HG03378 (cell line): ENCODE data around the gene IRF1.

Experiments
- ATAC-seq: cut with Tn5 transposase; IDR thresholded peaks from one replicate; pipeline ENCODE4 v1.9.1; 2021; ENCODE audit warnings: mild to moderate bottlenecking, moderate library complexity; ENCODE audit not compliant: unreplicated experiment

IRF1 gene

DNA sequence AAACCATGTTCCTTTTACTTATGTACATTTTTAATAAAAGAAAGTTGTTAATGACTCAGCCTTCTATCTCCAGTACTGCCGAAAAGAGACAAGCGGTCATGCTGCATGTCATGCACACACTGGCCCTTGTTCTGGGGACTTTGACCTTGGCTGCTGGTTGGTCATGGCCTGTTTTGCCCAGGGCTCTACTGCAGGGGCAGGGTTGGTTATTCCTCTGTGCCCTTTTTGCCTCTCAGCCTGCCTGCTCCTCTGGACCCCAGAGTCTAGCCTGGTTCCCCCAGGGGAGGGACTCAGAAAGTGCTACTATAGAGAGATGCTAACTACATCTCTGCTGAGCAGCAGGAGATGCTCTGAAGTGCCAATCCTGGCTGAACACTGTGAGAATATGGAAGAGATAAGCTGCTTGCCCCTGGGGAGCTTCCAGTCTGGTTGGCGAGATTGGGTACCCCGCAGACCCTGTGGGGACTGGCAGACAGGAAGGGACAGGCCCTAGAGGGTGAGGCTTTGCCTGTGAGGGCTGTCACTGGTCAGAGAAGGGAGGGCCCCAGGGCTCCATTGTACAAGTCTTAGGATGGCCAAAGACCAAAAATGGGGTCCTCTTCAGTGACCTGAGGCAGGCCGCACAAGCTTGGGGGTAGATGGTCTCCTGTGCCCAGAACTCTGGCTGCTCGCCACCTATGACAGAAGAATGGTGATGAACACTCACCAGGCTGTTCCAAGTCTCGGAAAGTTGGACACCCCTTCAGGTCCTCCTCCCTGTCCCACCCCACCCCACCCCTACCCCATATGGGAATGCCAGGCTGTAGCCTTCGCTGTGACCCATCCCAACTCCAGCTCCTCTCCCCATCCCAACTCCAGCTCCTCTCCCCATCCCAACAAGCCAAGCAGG, 14.3 kb downstream of the IRF1 start:
- ATAC-seq: no peak

GRCh38 chr5:132475497-132475882, 15.1 kb downstream of the IRF1 start:
- ATAC-seq: no peak

GRCh38 chr5:132474881-132475496, 15.6 kb downstream of the IRF1 start:
- ATAC-seq: no peak

- ATAC-seq: no peak
Observed at GRCh38 chr5:132474131-132474723, 16.3 kb downstream of the IRF1 start.

DNA sequence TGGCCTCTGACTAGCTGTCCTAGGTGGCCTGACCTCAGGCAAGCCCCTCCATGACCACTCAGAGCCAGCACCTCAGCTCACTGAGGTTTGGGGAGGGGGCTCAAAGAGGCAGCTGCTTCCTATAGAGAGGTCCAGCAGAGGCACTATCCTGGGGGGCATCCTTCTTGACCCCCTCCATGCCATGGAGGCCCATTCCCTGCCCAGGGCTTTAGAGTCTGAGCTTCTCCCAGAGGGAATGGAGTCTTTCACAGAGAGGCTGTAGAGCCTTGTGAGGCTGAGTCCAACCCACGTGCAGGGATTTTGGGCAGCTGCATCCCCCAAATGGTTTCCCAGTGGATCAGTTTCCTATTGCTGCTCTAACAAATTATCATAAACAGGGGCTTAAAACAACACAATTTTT, 16.9 kb downstream of the IRF1 start:
- no peak for ATAC-seq

- peak; percentile 60 for ATAC-seq
Observed at GRCh38 chr5:132473019-132473531, 17.5 kb downstream of the IRF1 start.

DNA sequence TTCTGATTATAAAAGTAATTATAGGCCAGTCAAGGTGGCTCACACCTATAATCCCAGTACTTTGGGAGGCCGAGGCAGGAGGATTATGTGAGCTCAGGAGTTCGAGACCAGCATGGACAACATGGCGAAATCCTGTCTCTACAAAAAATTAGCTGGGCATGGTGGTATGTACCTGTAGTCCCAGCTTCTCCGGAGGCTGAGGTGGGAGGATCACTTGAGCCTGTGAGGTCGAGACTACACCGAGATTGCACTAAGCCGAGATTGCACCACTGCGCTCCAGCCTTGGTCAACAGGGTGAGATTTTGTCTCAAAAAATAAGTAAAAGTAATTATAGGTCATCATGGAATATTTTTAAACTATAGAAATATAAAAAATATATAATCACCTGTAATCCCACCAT, 18.1 kb downstream of the IRF1 start:
- ATAC-seq: no peak

- no peak for ATAC-seq
Observed at GRCh38 chr5:132471944-132472343, 18.6 kb downstream of the IRF1 start.

GRCh38 chr5:132471151-132471907, 19.2 kb downstream of the IRF1 start:
- no peak for ATAC-seq

DNA sequence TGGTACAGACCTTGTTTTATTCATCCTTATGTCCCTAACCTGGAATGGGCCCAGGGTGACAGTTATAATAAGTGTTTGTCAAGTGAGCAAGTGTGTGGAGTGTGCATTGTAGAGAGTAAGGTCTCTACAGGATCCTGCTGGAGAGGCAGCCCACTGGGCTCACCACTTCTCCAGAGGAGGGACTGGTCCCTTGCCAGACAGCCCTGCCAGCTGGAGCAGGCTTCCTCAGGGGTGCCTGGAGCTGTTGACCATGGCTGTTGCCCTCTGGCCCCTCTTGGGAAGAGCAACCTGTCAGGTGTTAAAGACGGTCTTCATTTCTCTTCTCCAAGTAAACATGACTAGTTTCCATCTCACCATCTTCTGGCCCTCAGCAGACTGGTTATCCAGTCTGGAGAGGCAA, 20.0 kb downstream of the IRF1 start:
- ATAC-seq: no peak

DNA sequence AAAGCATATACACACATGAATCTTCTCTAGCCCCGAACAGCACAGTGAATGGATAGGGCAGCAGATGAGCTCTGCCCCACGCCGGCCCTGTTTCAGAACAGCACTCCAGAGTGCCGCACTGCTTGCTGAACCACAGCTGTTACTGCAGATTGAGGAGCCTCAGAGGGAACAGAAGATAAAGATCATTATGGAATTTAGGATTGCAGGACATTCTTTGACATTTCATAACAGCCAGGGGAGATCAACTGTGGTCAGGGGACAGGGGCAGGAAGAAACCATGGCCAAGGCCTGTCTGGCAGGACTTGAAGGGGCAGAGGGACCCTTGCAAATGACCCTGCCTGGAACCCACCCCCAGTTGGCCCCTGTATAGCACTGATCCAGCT, 20.6 kb downstream of the IRF1 start:
- ATAC-seq: no peak

DNA sequence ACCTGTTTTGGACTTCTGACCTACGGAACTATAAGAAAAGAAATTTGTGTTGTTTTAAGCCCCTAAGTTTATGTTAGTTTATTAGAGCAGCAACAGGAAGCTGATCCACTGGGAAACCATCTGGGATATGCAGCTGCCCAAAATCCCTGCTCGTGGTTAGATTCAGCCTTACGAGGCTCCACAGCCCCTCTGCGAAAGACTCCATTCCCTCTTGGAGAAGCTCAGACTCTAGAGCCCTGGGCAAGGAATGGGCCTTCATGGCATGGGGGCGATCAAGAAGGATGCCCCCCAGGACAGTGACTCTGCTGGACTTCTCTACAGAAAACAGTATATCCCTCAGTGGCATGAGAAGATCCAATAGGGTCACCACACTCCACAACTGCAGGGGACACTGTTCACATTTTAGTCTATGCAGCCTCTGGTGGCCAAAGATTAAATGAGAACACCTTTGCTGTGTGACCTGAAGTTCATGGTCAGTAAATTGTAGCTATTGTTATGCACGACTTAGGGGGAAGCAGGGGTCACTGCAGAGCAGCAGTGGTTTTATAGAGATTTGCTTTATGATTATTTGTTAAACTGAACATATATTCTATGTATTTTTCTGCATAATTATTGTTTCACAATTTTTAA, 21.1 kb downstream of the IRF1 start:
- ATAC-seq: no peak

- ATAC-seq: no peak
Observed at GRCh38 chr5:132468656-132469379, 21.8 kb downstream of the IRF1 start.

DNA sequence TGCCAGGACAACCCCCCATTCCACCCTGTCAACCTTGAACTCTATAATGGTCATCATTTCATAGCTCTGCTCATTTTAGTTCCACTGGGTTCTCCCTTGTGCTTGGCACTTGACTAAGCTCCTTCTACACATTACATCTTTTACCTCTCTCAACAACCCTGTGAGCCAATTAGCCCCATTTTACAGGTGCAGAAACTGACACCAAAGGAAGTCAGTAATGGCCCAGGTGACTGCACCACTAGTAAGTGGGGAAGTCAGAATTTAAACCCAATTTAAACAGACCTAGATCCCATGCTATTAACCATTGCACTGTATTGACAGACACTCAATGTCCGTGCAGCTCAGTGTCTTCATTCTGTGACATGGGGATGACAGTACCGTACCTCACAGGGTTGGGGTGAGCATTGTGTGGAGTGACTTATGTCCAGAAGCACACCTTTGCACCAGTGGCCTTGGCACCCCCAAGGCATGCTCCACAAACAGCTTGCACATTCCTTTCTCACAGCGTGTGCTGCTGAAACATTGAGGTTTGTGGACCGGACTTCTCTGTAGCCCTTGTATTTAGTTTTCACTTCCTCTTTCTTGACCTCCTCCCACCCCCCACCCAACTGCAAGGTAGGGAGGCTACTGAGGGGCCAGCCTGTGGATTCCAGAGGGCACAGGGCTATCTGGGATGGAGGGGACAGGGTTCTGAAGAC, 23.1 kb downstream of the IRF1 start:
- peak; percentile 29 for ATAC-seq

DNA sequence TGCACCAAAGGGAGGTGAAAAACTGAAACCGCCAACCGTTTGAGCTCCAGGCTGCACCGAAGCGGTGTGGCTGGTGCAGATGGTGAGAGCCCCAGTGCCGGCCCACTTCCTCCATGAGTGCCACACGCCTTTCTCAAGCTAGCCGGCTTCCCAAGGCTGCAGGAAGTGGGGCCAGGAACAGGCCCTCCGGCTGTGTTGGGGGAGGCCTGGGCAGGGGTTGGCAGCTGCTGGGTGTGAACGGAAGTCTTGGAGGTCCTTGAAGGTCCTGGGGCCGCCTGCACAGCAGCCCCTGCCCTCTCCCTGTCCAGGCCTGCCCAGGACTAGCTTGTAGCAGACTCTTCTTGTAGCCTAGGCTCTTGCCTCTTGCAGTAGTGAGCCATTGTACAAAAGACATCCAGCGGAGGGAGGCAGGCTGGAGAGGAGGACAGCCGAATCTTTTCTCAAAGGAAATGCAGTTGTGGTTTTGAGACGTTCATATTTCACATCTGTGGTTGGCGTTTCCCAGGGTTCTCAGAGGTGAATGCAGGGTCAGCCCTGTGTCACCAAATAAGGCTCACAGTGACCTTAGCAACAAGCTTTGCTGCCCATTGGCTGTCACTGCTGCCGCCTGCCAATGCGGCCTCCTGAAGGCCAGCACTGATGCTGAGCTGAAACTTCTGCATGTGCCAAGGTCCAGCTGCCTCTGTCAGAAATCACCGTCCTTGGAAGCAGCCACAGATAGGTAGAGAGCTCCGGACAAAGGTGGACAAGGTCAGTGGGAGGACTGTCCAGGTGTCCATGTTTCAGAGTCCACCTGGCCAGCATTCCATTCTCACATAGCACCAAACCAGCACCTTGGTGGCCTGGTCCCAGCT, 23.9 kb downstream of the IRF1 start:
- peak; percentile 73 for ATAC-seq

DNA sequence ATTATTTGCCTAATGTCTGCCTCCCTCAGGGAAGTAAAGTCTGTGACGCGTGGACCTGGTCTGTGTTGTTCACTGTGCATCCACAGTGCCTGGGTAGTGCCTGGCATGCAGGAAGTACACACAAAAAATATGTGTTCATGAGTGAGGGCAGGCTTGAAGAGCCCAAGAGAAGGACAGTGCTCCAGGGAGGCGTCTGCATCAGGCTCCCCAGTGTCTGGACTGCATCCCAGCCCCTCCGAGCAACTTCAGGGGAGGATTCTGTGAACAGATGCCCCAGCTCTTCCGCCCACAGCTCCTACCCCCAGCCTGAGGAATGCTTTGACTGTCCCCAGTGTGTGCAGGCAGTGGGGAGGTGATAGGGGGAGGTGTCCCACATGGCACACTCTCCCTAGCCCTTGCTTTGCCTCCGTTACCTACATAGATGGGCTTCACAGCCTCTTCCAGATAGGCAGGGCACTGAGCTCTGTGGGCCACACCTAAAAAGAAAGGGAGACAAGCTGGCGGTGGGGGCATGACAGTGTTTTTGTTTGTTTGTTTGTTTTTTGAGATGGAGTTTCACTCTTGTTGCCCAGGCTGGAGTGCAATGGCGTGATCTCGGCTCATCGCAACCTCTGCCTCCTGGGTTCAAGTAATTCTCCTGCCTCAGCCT, 25.4 kb downstream of the IRF1 start:
- ATAC-seq: no peak

GRCh38 chr5:132464156-132464939, 26.2 kb downstream of the IRF1 start:
- no peak for ATAC-seq
